Epithelial cell of esophagus (primary cell): ENCODE data around the gene GNG13.

ENCODE experiments used
- DNase-seq: peaks from one replicate; pipeline ENCODE4 v3.0.0; 2010; ENCODE audit warnings: low read depth
- H3K4me3 ChIP-seq: 2 replicates; pipeline ENCODE4 v1.5.1; 2011; ENCODE audit warnings: mild to moderate bottlenecking, low read length, control low read depth
- TF ChIP-seq, protein P1 (sequence below): IDR thresholded peaks from 2 replicates; pipeline ENCODE4 v1.5.1; 2011; ENCODE audit warnings: low read depth, mild to moderate bottlenecking, low read length, control low read depth, inconsistent platforms; ENCODE audit not compliant: insufficient read depth; ENCODE audit errors: missing control alignments

The GNG13 gene

DNA sequence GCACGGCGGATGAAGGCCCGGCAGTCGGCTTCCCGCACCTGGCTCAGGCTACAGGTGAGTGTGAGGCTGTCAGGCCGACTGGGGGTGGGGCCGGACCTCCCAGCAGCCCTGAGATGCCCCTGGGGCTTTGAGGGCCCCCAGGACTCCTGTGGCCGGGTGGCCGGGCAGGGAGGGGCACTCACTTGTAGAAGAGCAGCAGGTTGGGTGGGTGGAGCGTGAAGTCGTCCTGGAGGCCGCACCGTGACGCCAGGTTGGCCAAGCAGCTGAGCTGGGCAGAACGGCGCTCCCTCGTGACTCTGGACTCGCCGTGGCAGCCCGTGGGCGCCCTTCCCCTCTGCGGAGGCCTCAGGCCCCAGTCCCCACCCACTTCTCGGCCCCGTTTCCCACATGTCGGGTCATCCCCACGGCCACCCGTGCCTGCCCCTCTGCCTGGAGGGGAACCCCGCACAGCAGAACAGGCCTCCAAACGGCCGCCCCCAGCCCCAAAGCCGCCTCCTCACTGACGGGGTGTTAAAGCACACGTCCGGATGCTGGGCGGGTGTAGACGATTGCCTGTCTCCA is 25.2 kb downstream of the GNG13 start:
- no peak overlapping the region for H3K4me3 ChIP-seq
- no peak for DNase-seq
- TF ChIP-seq, protein P1, sequence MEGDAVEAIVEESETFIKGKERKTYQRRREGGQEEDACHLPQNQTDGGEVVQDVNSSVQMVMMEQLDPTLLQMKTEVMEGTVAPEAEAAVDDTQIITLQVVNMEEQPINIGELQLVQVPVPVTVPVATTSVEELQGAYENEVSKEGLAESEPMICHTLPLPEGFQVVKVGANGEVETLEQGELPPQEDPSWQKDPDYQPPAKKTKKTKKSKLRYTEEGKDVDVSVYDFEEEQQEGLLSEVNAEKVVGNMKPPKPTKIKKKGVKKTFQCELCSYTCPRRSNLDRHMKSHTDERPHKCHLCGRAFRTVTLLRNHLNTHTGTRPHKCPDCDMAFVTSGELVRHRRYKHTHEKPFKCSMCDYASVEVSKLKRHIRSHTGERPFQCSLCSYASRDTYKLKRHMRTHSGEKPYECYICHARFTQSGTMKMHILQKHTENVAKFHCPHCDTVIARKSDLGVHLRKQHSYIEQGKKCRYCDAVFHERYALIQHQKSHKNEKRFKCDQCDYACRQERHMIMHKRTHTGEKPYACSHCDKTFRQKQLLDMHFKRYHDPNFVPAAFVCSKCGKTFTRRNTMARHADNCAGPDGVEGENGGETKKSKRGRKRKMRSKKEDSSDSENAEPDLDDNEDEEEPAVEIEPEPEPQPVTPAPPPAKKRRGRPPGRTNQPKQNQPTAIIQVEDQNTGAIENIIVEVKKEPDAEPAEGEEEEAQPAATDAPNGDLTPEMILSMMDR, result no peak

DNA sequence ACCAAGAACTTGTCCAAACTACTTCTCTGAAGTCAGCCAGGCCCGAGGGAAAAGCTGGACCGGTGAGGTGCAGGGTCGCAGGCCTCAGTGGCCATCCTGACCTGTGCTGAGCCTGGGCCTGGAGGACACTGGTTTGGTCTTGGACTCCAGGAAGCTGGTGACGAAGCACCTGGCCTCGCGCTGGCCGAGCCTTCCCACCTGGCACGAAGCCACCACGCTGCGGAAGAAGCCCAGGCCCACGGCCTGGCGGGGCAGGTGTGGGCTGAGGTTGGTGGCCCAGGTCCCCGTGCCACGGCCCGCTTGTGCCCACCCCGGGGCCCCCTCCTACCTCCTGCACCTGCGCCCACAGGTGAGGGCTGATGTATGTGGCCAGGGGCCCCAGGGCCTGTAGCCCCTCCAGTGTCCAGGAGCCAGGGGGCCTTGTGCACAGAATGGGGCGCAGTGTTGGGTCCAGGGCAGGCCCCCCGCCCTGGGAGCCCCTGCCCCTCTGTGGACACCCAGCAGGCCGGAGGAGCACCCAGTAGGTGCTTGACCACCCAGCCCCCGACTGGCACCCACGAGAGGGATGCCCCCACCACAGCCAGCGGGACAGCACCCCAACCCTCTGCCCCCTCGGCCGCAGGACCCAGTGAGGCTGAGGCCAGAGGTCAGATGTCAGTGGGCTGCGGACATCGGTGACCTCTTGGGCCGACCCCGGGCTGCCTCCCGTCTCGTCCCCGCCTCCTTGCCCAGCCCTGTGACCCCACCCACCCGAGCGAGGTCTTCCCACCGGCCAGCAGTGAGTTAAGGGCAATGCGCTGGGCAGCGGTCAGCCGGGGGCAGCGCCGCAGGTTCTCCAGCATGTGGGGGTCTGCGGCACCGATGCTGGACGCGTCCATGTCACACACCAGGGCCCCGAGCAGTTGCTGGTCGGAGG is 26.2 kb downstream of the GNG13 start:
- TF ChIP-seq, protein P1, result no peak
- H3K4me3 ChIP-seq, result no peak overlapping the region

DNA sequence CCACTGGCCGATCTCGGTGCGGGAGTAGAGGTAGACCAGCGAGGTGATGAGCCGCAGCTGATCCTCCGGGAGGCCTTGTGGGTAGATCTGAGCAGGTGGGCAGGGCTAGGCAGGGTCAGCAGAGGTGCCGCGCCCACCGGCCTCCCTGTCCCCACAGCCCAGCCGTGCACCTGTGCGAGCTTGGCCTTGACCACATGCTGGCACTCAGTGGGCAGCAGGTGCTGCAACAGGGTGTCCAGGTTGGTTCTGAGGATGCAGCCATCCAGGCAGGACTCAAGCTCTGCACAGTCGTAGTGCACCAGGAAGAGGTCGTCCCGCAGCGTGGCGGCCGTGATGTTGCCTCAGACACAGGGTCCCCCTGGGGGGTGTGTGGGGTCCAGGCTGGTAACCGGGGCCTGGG is 27.6 kb downstream of the GNG13 start:
- TF ChIP-seq, protein P1, result no peak
- DNase-seq, result no peak
- no peak overlapping the region for H3K4me3 ChIP-seq

More for the DNA sequence above, 26.2 kb downstream of the GNG13 start:
- DNase-seq, result no peak

DNA sequence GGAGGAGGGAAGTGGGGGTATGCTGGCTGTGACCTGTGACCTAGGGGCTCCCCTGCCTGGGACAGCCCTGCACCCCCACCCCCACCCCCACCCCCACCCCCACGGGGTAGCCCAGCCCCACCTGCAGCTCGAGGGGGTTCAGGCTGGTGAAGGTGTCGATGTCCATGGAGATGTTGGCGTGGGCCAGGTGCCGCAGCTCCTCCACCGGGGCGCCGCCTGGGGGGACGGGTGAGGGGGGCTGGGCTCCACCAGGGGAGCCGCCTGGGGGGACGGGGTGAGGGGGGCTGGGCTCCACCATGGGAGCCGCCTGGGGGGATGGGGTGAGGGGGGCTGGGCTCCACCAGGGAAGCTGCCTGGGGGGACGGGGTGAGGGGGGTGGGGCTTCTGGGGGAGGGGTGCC is 30.1 kb downstream of the GNG13 start:
- TF ChIP-seq, protein P1, result no peak
- no peak for DNase-seq
- no peak overlapping the region for H3K4me3 ChIP-seq

DNA sequence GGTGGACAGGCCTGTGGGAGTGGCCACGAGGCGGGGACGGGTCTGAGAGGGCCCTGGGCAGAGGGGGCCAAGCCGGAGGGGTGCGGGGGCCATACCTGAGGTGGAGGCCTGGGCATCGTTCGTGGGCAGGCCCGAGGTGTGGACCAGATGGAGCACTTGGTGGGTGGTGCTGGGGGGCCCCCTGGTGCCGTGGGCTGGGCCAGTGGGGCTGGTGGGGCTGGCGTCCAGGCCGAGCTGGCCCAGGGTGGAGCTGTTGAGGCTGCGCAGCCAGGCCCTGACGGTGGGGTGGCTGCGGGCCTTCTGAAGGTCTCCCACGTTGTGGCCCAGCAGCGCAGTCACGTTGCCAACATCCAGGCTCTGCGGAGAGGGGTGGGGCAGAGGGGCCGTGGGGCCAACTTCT is 30.6 kb downstream of the GNG13 start:
- TF ChIP-seq, protein P1, result no peak
- no peak for DNase-seq
- H3K4me3 ChIP-seq, result no peak overlapping the region

DNA sequence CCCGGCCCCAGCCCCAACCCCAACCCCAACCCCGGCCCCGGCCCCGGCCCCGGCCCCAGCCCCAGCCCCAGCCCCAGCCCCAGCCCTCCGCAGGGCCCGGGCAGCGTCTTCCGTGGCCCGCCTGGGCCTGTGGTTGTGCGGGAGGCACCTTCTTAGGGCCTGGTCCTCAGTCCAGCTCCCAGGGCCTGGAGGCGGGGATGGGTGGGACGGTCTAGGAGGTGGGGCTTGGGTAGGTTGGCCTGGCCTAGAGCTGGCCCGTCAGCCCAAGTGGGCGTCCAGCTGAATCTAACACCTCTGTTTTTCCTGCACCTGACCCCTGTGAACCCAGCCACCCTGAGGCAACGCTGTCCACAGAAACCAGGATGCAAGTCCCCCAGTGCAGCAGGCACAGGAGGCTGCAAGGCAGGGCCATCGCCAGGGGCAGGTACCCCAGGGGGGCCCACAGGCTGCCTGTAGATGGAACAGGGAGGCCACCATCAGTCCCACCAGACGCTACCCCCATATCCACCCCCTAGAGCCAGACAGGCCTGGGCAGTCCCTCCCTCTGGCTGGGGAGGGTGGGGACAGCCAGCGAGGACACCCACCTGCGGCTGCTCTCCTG is 31.2 kb downstream of the GNG13 start:
- DNase-seq, result no peak
- TF ChIP-seq, protein P1, result no peak
- no peak overlapping the region for H3K4me3 ChIP-seq
